Sigmoid colon (tissue), 7 donors: ENCODE results near the gene KLHL40. TPM values are rescaled to one million over a fixed set of nuclear protein-coding genes. Genes with fewer than 3 reads are reported as not detected.

Experiments used
- DNase-seq: peaks from one replicate; pipeline ENCODE4 v3.0.0-alpha.2; 2019
- H3K27ac ChIP-seq, 4 donors: fragments of 200-600 bp; sonication (generic); one replicate each; pipeline ENCODE4 v1.5.1; 2016 to 2019; ENCODE audit warnings: mild to moderate bottlenecking in 1 of 4
- H3K27me3 ChIP-seq, 3 donors: fragments of 200-600 bp; sonication (generic); one replicate each; pipeline ENCODE4 v1.5.1; 2019; ENCODE audit warnings: mild to moderate bottlenecking in 1 of 3
- H3K36me3 ChIP-seq, 4 donors: fragments of 200-600 bp; sonication (generic); one replicate each; pipeline ENCODE4 v1.5.1; 2016 to 2019
- H3K4me1 ChIP-seq, 4 donors: fragments of 200-600 bp; sonication (generic); one replicate each; pipeline ENCODE4 v1.5.1; 2017 to 2019
- H3K4me3 ChIP-seq, 4 donors: fragments of 200-600 bp; sonication (generic); one replicate each; pipeline ENCODE4 v1.5.1; 2017 to 2019; ENCODE audit warnings: mild to moderate bottlenecking in 2 of 4, moderate library complexity in 1 of 4
- H3K9me3 ChIP-seq, 4 donors: fragments of 200-600 bp in 3 of 4; sonication (generic) in 3 of 4; one replicate each; pipeline versions ENCODE4 v1.5.1 to v1.6.1; 2013 to 2019
- CTCF ChIP-seq, 4 experiments: fragments of 450-650 bp in 3 of 4; fragments of 200-600 bp in 1 of 4; IDR thresholded peaks; one replicate each; pipeline ENCODE4 v1.5.1; 2016 to 2019; ENCODE audit warnings: antibody characterized with exemption in 4 of 4, mild to moderate bottlenecking in 3 of 4, moderate library complexity in 2 of 4
- EP300 ChIP-seq, 4 donors: sonication (generic); formaldehyde crosslinking; IDR thresholded peaks; one replicate each; pipeline ENCODE4 v1.6.1; 2017; ENCODE audit warnings: antibody characterized with exemption in 4 of 4
- POLR2A ChIP-seq, 2 donors: fragments of 450-650 bp; IDR thresholded peaks; one replicate each; pipeline ENCODE4 v1.6.1; 2016; ENCODE audit warnings: antibody characterized with exemption in 2 of 2, mild to moderate bottlenecking in 2 of 2, moderate library complexity in 2 of 2
- POLR2AphosphoS5 ChIP-seq, 4 donors: sonication (generic); formaldehyde crosslinking; IDR thresholded peaks; one replicate each; pipeline ENCODE4 v1.6.1; 2017; ENCODE audit warnings: antibody characterized with exemption in 4 of 4
- WGBS, 2 donors: extraction: QIAGEN DNeasy Blood & Tissue Kit; methylation state at CpG; one replicate each; pipeline ENCODE4 v1.1.7; 2013; 5-methylcytosine and 5-hydroxymethylcytosine counted together
- intact Hi-C: fragments of 100-400 bp; cut with DNase I; formaldehyde crosslinking; loops from one replicate; pipeline ENCODE4 v1.15.1; 2023
- polyA plus RNA-seq, 3 donors: library from polyadenylated mRNA; stranded (reverse); fragments of 200-250 nt; gene quantifications; one replicate each; pipeline ENCODE4 v1.2.3, GENCODE V29; 2013
- total RNA-seq, 4 donors: library from RNA; depleted of rRNA; stranded (reverse); fragments of >200 nt; gene quantifications; one replicate each; pipeline ENCODE4 v1.1.0, GENCODE V29; 2016
- donor health status: healthy with polysubstance abuse.
- donor health status: Bipolar disorder and iron deficiency.
- donor health status: healthy.

The KLHL40 gene
- total and polyA plus RNA-seq, 7 donors: under 0.01 TPM; not detected in 6

- TF ChIP-seq POLR2A (IDR thresholded peaks at IDR 0.05) (no peak), CTCF (IDR thresholded peaks at IDR 0.05) (no peak), EP300 (IDR thresholded peaks at IDR 0.05) (no peak), POLR2AphosphoS5 (IDR thresholded peaks at IDR 0.05) (no peak)
- 85 to 87% methylated on average over 18 of the region's 18 CpGs for WGBS, 2 donors
- no peak for DNase-seq
- H3K27ac ChIP-seq: no peak overlapping the region
- intact Hi-C loops: no loop called here
- H3K9me3 ChIP-seq: no peaks in the 10 kb centered on the region
- no peaks in the 10 kb centered on the region for H3K36me3 ChIP-seq
- H3K4me1 ChIP-seq: no peaks in the 10 kb centered on the region
- no peak overlapping the region for H3K4me3 ChIP-seq
- H3K27me3 ChIP-seq: no peaks in the 10 kb centered on the region
Observed at GRCh38 chr3:42697289-42698051, 12.1 kb downstream of the KLHL40 start.

GRCh38 chr3:42698216-42698910, 13.0 kb downstream of the KLHL40 start:
- Histone ChIP-seq H3K27ac (no peak overlapping the region), H3K27me3 (no peaks in the 10 kb centered on the region), H3K4me3 (no peak overlapping the region), H3K9me3 (no peaks in the 10 kb centered on the region), H3K4me1 (no peaks in the 10 kb centered on the region), H3K36me3 (no peaks in the 10 kb centered on the region)
- intact Hi-C loops: no loop called here
- 87 to 90% methylated on average over 7 of the region's 7 CpGs for WGBS, 2 donors
- no peak for DNase-seq
- TF ChIP-seq EP300 (IDR thresholded peaks at IDR 0.05): no peak
- TF ChIP-seq CTCF (IDR thresholded peaks at IDR 0.05): no peak
- TF ChIP-seq POLR2A (IDR thresholded peaks at IDR 0.05): no peak
- TF ChIP-seq POLR2AphosphoS5 (IDR thresholded peaks at IDR 0.05): no peak

- no peaks in the 10 kb centered on the region for H3K9me3 ChIP-seq
- H3K27ac ChIP-seq: no peak overlapping the region
- H3K4me1 ChIP-seq: no peaks in the 10 kb centered on the region
- no peaks in the 10 kb centered on the region for H3K27me3 ChIP-seq
- H3K36me3 ChIP-seq: no peaks in the 10 kb centered on the region
- WGBS, 2 donors: 60 to 69% methylated on average over 9 of the region's 9 CpGs
- TF ChIP-seq POLR2AphosphoS5 (IDR thresholded peaks at IDR 0.05) (no peak), CTCF (IDR thresholded peaks at IDR 0.05) (no peak), EP300 (IDR thresholded peaks at IDR 0.05) (no peak), POLR2A (IDR thresholded peaks at IDR 0.05) (no peak)
- H3K4me3 ChIP-seq: no peak overlapping the region
- intact Hi-C loops: no loop called here
- DNase-seq: no peak
Observed at GRCh38 chr3:42698911-42699230, 13.5 kb downstream of the KLHL40 start.

GRCh38 chr3:42699511-42699971, 14.2 kb downstream of the KLHL40 start:
- no peak overlapping the region for H3K4me3 ChIP-seq
- TF ChIP-seq EP300 (IDR thresholded peaks at IDR 0.05) (no peak), CTCF (IDR thresholded peaks at IDR 0.05) (no peak), POLR2AphosphoS5 (IDR thresholded peaks at IDR 0.05) (no peak), POLR2A (IDR thresholded peaks at IDR 0.05) (no peak)
- H3K36me3 ChIP-seq: no peaks in the 10 kb centered on the region
- no peaks in the 10 kb centered on the region for H3K9me3 ChIP-seq
- H3K27me3 ChIP-seq: no peaks in the 10 kb centered on the region
- H3K4me1 ChIP-seq: no peaks in the 10 kb centered on the region
- no peak overlapping the region for H3K27ac ChIP-seq
- DNase-seq: no peak
- WGBS, 2 donors: 66 to 74% methylated on average over 10 of the region's 10 CpGs
- intact Hi-C loops: no loop called here
